GM12892 (cell line): ENCODE data around the gene DHX16.

Experiments
- POLR2A ChIP-seq: IDR thresholded peaks from 2 replicates; pipeline ENCODE4 v1.6.1; 2011; ENCODE audit warnings: low read depth, low read length, control low read depth
- POLR2AphosphoS5 ChIP-seq: IDR thresholded peaks from 2 replicates; pipeline ENCODE4 v1.6.1; 2011; ENCODE audit warnings: low read depth, low read length, control low read depth

GRCh38 chr6:30644769-30645168, 28.0 kb downstream of the DHX16 start:
- TF ChIP-seq POLR2A (no peak), POLR2AphosphoS5 (no peak)
